Measurements from ENCODE around the gene CATSPERE. TPM values are rescaled to one million over a fixed set of nuclear protein-coding genes. Genes with fewer than 3 reads are reported as not detected.

CATSPERE gene
- total and polyA plus RNA-seq, 8 donors = 0.31 to 4.6 (median 0.63) TPM; not detected in 4

- peaks cover 41 to 56% (median 50%) of the 10 kb centered on the region in 4 donors for H3K4me1 ChIP-seq
- WGBS, 5 donors = 0 to 1% (median 0%) methylated on average over 32 to 34 of the region's 34 CpGs
- DNase-seq = peak in 1 of 2 donors; percentile 57
- H3K27ac ChIP-seq = peak overlapping the region; percentile 94 to 99 (median 97)
- no peaks in the 10 kb centered on the region for H3K27me3 ChIP-seq
- no peaks in the 10 kb centered on the region for H3K9me3 ChIP-seq
- intact Hi-C loops (cut with DNase I; ENCODE audit: low total_unique reads) = no loop called here
- H3K36me3 ChIP-seq = peaks cover 0 to 5% (median 0%) of the 10 kb centered on the region in 4 donors
- peak overlapping the region; percentile 65 to 80 (median 74) for H3K4me3 ChIP-seq
- TF ChIP-seq POLR2A (IDR thresholded peaks at IDR 0.05) = no peak
- peak in 3 of 7 experiments; percentile 1 to 3 (median 3) for TF ChIP-seq CTCF (IDR thresholded peaks at IDR 0.05)
Measured at GRCh38 chr1:244653439-244654107, 192.5 kb downstream of the CATSPERE start.

DNA sequence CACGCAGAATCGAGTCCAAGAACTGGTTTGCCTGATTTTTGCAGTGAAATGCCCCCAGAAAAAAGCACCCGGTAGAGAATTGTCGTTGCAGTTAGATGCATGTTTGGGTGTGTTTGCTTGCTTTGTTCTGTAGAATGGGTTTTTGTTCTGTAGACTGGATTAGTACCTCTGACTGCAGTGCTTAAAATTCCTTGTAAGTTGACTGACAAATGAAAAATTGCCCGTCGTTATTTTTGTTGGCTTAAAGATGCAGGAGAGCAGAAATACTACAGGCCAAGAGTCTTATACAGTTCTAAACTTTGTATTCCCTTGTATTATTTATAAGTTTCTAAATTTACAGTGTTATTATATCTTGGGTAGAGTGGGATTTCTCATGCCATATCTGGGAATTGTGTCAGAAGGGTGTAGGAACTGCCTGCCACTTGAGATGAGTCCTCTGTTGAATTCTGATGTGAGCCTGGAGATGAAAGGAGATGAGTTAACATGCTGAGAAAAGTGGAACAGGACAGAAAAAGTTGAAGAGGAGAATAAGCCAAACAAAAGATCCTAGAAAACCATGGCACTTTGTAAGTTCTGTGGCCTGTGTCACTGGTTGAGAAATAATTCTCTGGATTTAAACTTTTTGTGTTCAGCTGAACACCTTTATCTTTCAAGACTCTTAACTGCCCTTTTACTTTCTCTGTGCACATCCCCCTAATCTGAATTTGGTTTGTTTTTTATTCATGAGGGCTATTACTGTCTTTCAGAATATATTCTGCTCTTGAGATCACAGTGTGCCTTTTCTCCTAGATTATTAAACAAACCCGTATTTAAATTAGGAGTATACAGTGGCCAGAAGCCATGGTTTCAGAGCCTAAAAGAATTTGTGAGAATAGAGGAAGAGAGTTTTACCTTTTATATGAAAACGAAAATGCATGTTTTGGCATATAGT lies 193.3 kb downstream of the CATSPERE start:
- intact Hi-C loops (cut with DNase I; ENCODE audit: low total_unique reads) = no loop called here
- TF ChIP-seq POLR2AphosphoS5 (IDR thresholded peaks at IDR 0.05) (no peak), CTCF (IDR thresholded peaks at IDR 0.05) (no peak)
- H3K4me3 ChIP-seq = peak overlapping the region; percentile 65 to 80 (median 74)
- peak in 1 of 2 donors; percentile 44 for DNase-seq
- H3K27ac ChIP-seq = peak overlapping the region; percentile 94 to 99 (median 97)
- peaks cover 0 to 5% (median 0%) of the 10 kb centered on the region in 4 donors for H3K36me3 ChIP-seq
- H3K4me1 ChIP-seq = peaks cover 41 to 64% (median 58%) of the 10 kb centered on the region in 4 donors
- no peaks in the 10 kb centered on the region for H3K27me3 ChIP-seq
- H3K9me3 ChIP-seq = no peaks in the 10 kb centered on the region
- WGBS, 5 donors = 7 to 9% (median 8%) methylated on average over 8 of the region's 8 CpGs

DNA sequence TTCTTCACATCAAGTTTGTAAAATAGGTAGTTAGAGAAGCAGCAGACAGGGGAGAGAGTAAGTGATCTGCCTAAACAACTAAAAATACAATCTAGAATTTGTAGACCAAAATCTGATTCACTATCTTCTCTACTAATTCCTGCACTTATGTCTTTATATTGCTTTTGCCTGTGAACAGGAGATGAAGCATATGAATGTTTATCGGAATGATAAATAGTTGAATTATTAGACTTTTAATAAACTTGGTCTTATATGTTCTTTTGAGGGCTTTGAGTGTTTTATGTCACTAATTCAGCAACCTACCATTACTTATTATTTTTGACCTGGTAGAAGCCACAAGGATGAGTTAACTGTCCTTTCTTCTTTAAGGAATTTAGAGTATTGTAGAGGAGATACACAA lies 194.1 kb downstream of the CATSPERE start:
- no peak for DNase-seq
- intact Hi-C loops (cut with DNase I; ENCODE audit: low total_unique reads) = no loop called here
- peak overlapping the region in 2 of 4 donors; percentile 65 to 80 for H3K4me3 ChIP-seq
- peaks cover 45 to 72% (median 65%) of the 10 kb centered on the region in 4 donors for H3K4me1 ChIP-seq
- TF ChIP-seq EP300 (IDR thresholded peaks at IDR 0.05) (no peak), CTCF (IDR thresholded peaks at IDR 0.05) (no peak), POLR2A (IDR thresholded peaks at IDR 0.05) (no peak), POLR2AphosphoS5 (IDR thresholded peaks at IDR 0.05) (no peak)
- WGBS, 5 donors = 88 to 97% (median 91%) methylated on average over 1 of the region's 1 CpG
- H3K27ac ChIP-seq = peak overlapping the region in 2 of 5 donors; percentile 97
- no peaks in the 10 kb centered on the region for H3K27me3 ChIP-seq
- H3K9me3 ChIP-seq = no peaks in the 10 kb centered on the region
- peaks cover 0 to 5% (median 0%) of the 10 kb centered on the region in 4 donors for H3K36me3 ChIP-seq

DNA sequence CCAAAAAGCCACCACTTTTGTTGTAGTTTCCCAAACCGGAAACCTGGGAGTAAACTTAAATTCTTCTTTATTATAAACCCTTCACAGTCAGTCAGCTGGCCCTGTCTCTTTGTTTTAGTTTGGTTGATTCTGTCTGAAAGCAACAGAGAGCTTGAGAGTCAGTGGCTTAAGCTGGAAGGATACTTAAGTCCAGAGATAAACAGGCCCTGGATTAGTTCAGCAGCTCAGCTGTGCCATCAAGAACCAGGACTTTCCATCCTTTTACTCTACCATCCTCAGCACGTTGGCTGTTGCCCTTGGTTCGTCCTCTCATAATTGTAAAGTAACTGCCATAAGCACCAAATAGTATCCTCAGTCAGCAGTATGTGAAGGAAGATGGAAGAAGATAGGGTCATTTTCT lies 196.3 kb downstream of the CATSPERE start:
- H3K9me3 ChIP-seq = no peaks in the 10 kb centered on the region
- peaks cover 44 to 72% (median 61%) of the 10 kb centered on the region in 4 donors for H3K4me1 ChIP-seq
- no peaks in the 10 kb centered on the region for H3K27me3 ChIP-seq
- no peak for DNase-seq
- peak overlapping the region; percentile 23 to 97 (median 60) for H3K27ac ChIP-seq
- H3K4me3 ChIP-seq = no peak overlapping the region
- intact Hi-C loops (cut with DNase I; ENCODE audit: low total_unique reads) = no loop called here
- H3K36me3 ChIP-seq = peaks cover 0 to 5% (median 2%) of the 10 kb centered on the region in 4 donors
- WGBS, 5 donors = 61 to 81% (median 80%) methylated on average over 3 of the region's 3 CpGs
- TF ChIP-seq EP300 (IDR thresholded peaks at IDR 0.05) (no peak), POLR2A (IDR thresholded peaks at IDR 0.05) (no peak), CTCF (IDR thresholded peaks at IDR 0.05) (no peak), POLR2AphosphoS5 (IDR thresholded peaks at IDR 0.05) (no peak)
